T-helper 2 cell (primary cell): Measurements from ENCODE around the gene OR5H1.
"Not testable (repeated sequence)": the region's sequence is repeated elsewhere in the genome, so short reads cannot be mapped to it uniquely, and the experiment has no call there.

Experiments
- DNase-seq, 5 experiments: peaks; one replicate each; pipeline versions ENCODE4 v3.0.0 to v3.0.0-alpha.2; 2012 to 2022
- total RNA-seq, 2 donors: gene quantifications; one replicate each; lab custom pipeline; 2026; lab: John Stamatoyannopoulos, UW

OR5H1 gene
- total RNA-seq = 0 reads per million in 2 donors

DNA sequence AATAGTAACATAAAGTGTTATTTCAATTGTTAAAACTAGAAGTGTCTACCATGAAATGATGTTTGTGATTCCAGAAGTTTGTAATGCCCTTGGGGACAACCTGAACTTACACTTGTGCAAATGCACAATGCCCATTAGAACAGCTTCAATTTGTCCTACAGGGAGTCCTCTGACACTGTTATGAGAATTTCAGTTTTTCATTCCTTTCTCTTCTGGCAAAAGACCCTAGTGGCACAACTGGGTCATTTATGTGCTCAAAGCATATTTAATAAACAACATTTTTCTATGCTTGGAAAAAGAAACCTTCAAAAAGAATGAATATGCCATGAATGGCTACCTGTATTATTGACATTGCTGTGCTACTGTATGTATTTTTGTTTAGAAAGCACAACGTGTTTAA is at the start of gene OR5H1:
TSS of gene OR5H1 (plus strand) at position 301 of the 400 bp plus-strand sequence. CDS start 1,977 bp downstream, outside the sequence.
- no peak for DNase-seq

DNA sequence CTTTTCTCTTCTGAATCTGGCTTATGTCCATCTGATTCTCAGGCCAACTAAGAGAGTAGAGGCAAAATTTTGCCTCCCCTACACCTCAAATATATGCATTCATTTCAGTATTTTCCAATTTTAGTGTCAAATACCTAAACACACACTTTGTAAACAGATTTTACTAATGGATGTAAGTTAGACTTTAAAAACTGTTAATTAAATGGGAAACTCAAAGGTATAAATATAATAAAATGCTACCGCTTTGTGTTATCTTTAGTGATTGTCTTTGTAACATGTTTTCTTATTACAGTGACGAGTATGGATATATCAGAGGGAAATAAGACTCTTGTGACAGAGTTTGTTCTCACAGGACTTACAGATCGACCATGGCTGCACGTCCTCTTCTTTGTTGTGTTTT is 43.6 kb upstream of the OR5H1 start, which contains the start of gene OR5AC2:
TSS of gene OR5AC2 (plus strand) at position 301 of the 400 bp plus-strand sequence. CDS start at position 301, 0 bp downstream.
- DNase-seq = no peak

DNA sequence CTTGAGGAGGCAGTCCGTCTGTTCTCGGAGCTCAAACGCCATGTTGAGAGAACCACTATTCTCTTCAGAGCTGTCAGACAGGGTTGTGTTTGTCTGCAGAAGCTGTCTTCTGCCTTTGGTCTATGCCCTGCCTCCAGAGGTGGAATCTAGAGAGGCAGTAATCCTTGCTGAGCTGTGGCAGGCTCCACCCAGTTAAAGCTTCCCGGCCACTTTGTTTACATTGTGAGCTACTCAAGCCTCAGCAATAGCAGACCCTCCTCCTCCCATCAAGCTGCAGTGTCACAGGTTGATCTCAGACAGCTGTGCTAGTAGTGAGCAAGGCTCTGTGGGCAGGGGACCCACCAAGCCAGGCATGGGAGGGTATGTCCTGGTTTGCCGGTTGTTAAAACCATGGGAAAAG is 34.6 kb upstream of the OR5H1 start:
- DNase-seq = no peak

DNA sequence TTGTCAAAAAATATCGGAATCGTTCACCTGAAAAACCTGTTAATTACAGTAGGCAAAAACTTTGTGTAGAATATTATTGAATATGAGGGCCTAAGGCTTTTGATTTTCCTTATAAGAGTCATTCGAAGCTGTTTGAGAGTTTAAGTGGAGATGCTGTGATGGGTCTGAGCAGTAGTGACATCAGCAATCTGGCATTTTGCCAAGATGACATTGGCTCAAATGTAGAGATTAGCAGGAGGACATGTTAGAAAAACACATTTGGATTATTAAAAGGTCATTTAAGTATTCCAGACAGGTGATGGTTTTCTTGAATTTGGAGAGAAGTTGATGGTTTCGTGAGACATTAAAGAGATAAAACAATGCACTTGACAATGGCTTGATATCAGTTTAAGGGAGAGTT is 30.7 kb upstream of the OR5H1 start:
- no peak for DNase-seq

DNA sequence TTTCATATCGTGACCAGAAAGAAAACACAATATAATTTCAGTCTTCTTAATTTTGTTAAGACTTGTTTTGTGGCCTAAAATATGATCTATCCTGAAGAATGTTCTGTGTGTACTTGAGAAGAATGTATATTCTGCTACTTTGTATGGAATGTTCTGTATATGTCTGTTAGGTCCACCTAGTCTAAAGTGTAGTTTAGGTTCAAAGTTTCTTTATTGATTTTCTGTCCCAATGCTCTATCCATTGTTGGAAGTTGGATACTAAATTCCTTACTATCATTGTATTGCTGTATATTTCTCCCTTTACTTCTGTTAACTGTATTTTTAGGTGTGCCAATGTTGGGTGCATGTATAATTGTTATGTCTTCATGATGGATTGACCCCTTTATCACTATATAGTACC is 22.4 kb upstream of the OR5H1 start:
- no peak for DNase-seq

DNA sequence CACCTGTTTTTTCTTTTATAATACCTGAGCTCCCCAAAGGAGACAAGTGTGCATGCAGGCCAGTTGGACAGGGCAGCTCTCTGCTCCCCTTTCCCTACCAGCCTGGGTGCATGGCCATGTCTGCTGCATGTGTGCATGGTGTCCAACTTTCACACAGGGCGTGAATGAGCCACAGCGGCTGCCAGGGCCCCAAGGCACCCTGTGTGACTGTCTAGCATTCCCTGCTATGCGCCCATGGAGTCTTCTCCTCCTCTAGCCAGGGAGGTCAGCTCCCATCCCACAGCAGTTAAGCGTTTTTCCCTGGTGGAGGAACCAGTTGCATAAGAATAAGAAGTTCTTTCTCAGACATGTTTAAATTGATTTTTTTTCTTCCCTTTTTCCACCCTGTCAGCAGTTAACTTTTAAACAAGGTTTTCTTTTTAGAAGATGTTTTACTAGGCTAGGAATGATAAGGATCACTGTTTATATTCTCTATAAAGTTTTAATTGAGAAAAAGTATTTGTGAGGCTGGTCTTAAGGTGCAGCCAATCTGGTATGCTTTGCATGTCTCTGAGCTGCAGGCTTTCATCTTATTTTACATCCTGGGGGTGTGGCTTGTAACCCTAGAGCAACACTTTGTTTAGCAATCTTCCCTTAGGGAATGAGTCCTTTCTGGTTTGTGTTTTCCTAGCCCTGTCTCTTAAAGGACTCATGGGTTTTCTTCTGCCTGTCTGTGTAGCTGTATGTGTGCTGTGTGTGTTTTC is 20.5 kb upstream of the OR5H1 start:
- no peak for DNase-seq

DNA sequence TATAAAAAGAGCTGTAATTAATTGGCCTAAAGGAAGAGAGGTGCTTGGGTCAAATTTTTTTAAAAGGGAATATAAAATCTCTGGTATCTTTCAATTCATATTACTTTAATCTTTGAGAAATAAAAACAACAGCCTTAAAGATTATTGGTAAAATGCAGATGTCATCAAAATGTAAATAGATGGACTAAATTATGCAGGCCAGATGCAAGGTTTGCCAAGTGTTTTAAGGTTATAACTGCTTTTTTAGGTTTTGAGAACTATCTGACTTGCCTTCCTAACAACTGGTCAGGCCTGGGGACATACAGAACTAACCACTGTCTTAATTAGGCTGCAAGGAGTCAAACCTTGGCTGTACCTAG is 20.0 kb upstream of the OR5H1 start:
- no peak for DNase-seq

DNA sequence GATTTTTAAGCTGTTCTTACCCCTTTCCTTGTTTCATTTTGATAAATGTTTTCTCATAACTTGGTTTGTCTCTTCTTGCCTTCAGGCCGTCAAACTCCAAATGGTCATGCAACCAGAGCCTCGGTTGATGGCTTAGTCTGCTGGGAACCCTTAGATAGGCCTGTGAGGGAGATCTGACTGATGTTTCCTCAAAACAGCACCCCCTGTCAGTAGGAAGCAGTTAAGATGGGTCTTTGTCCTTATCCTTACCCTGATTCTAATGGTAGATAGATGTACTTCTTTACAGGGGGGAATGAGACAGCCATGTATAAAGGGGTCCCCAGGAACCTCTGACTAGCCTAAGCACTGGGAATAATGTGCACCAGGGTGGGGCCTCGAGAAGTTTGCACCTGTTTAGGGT is 16.3 kb upstream of the OR5H1 start:
- DNase-seq = no peak

DNA sequence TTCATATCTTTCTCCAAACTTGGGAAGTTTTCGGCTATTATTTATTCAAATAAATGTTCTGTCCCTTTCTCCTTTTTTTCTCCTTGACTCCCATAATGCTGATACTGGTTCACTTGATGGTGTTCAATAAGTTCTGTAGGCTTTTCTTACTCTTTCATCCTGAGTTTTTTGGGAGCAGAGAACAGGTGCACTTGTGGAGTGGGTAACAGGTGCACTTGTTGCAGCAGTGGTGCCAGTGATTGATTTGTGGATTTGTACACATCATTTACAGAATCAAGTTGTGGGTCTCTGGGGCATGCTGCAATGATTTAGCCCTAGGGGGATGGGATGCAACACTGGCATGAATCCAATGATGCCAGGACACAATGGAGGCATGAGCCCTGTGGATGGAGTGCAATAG is 14.8 kb upstream of the OR5H1 start:
- no peak for DNase-seq

DNA sequence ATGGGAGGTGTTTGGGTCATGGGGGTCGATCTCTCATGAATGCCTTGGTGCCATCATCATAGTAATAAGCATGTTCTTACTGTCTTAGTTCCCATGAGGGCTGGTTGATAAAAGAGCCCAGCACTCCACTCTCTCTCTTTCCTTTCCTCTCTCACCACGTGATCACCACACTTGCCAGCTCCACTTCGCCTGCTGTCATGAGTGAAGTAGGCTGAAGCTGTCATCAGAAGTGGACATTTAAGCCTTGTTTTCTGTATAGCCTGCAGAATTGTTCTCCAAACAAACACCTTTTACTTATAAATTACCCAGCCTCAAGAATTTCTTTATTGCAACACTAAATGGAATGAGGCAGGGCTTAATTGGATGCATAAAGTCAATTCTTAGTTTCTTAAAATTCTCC is 6.1 kb downstream of the OR5H1 start:
- DNase-seq = no peak

DNA sequence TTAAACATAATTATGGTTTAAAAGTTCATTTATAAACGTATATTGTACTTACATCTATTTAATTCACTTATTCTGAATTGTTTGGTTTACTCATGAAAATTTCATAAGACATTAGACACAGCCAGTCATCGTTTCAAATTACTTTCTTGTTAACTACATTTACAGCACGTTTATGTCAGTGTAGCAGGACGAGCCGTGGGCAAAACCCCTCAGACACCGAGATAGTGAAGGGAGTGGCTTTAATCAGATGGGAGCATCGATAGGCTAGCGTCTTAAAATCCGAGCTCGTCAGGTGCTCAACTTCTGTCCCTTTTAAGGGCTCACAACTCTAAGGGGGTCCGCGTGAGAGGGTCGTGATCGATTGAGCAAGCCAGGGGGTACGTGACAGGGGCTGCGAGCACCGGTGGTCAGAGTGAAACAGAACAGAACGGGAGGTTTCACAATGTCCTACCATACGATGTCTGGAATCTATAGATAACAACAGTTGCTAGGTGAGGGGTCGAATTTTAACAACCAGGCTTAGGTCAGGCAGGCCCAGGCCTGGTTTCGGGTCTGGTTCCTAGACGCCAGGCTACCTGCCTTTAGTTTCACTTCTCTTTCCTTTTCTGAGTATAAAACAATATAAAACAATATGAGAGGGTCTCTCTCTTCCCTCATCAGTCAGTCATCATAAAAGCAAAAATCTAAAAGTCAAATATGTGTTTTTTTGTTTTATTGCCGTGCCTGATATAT is 7.5 kb downstream of the OR5H1 start:
- not testable (repeated sequence) for DNase-seq

DNA sequence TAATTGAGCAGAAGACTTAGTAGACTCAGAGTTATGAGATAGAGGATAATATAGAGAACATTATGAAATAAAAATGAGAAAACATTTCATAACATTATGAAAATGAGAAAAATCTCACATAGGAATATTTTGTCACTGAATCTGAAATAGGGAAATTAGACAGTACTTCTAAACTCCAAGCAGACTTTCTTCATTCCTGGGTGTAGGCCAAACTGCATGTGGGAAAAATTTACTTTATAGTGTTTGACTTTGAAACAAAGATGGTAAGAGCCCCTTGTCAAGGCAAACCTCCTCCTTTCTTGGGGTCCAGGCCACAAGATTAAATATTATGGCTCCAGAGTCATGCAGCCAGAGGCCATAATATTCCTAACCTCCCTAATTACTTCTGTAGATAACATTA is 10.0 kb downstream of the OR5H1 start:
- no peak for DNase-seq

DNA sequence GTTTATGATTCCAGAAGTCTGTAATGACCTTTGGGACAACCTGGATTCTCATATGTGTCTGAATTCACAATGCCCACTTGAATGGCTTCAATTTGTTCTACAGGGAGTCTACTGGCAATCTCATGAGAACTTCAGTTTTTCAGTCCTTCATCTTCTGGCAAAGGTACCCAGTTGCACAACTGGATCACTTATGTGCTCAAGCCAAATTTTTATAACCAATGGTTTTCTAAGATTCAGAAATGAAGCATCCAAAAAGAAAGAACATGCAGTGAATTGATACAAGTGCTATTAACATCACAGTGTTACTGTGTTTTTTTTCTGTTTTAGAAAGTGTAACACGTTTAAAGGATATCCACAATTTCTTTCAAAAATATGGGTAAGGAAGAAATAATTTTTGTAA is 16.7 kb downstream of the OR5H1 start, which contains the start of gene OR5H14:
TSS of gene OR5H14 (plus strand) at position 301 of the 400 bp plus-strand sequence. CDS start 1,907 bp downstream, outside the sequence.
- no peak for DNase-seq

DNA sequence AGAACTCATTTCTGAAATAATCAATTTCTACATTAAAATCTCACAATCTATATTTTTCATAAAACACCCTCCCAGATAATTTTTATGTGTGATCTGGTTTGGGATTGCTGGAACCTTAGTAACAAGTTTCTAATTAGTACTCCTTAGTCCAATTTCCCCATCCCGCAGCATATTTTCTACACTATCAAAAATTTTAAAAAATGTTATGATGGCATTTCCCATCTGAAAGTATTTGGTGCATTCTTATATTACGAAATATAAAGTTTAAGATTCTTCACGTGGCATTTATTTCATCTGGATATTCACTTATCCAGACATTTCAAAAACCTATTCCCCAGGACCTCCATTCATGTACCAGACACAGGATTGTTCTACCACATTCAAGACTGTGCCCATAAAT is 18.2 kb downstream of the OR5H1 start:
- no peak for DNase-seq

DNA sequence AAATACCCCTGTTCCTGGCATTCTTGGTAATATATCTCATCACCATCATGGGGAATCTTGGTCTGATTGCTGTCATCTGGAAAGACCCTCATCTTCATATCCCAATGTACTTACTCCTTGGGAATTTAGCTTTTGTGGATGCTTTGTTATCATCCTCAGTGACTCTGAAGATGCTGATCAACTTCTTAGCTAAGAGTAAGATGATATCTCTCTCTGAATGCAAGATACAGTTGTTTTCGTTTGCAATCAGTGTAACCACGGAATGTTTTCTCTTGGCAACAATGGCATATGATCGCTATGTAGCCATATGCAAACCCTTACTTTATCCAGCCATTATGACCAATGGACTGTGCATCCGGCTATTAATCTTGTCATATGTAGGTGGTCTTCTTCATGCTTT is 18.9 kb downstream of the OR5H1 start:
- not testable (repeated sequence) for DNase-seq

DNA sequence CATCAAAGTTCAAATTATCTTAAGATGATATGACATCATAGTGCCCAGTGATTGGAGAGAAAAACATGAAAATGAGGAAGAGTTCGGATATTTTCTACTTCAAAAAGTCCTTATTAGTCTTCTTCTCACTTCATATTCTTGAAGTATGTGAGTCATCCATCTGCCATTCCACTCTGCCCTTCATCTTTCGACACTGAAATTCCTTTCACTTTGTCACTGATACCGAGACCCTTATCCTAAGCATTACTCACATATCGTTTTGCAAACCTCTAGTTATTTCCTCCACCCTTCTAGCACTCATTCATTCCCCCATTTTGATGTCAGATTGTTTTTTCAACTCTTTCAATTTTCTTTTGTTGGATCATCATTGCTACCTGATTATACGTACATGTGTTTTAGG is 20.7 kb downstream of the OR5H1 start:
- no peak for DNase-seq

DNA sequence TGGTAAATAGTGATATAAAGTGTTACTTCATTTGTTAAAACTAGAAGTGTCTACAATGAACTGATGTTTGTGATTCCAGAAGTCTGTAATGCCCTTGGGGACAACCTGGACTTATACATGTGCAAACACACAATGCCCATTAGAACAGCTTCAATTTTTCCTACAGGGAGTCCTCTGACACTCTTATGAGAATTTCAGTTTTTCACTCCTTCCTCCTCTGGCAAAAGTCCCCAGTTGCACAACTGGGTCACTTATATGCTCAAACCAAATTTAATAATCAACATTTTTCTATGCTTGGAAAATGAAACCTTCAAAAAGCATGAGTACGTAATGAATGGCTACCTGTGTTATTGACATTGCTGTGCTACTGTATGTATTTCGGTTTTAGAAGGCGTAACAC is 35.9 kb downstream of the OR5H1 start, which contains the start of gene OR5H15:
TSS of gene OR5H15 (plus strand) at position 301 of the 400 bp plus-strand sequence. CDS start 2,004 bp downstream, outside the sequence.
- DNase-seq = no peak

DNA sequence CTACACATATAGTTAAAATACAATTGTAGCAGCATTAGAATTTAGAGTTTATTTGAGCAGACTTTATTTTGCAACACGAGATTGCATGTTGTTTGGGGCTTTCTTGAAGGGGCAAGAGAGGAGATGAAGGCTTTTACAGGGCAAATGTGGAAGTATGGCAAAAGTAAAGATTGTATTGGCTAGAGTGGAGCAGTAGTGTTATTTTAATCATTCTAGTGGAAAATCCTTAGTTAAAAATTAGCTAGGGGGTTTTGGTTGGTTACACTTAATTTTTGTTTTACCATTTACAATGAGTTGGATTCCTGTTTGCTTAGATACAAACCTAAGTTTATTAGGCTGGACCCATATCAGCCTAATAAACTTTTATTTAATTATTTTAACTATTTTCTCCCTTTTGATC is 40.5 kb downstream of the OR5H1 start:
- DNase-seq = no peak

DNA sequence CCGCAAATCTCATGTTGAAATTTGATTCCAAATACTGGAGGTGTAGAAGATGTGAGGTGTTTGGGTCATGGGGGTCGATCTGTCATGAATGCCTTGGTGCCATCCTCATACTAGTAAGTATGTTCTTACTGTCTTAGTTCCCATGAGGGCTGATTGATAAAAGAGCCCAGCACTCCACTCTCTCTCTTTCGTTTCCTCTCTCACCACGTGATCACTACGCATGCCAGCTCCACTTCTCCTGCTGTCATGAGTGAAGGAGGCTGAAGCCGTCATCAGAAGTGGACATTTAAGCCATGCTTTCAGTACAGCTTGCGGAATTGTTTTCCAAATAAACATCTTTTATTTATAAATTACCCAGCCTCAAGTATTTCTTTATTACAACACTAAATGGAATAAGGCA is 42.1 kb downstream of the OR5H1 start:
- no peak for DNase-seq

DNA sequence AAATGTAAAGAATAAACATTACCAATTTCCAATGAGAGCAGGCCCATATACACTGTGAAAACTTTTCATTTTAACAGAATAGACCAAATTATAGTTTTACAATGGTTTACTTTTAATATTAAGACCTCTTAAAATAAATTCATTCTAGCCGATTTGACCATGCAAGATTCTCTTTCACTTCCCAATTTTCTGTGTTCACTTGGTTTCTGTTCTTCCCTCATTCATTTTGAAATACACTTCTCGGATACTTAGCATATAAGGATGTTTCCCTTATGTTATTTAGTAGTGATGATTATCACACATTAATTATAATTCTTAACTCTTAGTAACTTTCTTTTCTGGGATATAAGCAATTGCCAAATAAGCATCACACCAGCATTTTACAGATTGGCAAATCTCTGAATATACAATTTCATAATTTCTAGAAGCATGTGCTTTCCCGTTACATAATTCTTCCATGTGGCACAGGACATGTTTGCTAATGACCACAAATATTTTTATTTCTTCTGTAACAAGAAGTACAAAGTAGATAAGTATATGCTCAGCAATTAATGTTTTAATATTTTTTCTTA is 49.9 kb downstream of the OR5H1 start:
- no peak for DNase-seq

DNA sequence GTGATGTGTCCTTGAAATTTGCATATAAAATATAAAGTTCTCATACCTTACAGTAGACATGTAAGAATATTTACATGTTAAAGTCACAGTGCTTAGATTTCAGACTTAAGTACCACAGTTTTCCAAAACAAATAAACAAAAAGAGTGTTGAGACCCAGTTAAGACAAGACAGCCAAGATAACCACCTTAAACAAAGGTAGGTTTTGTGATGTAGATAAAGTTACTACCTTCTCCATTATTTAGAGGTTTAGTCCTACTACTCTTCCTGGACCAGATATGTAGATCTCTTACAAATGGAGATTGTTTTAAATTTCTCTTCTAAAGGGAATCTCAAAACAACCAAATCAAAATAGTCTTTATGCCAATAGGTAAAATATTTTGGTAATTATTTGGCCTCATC is 51.7 kb downstream of the OR5H1 start:
- no peak for DNase-seq

DNA sequence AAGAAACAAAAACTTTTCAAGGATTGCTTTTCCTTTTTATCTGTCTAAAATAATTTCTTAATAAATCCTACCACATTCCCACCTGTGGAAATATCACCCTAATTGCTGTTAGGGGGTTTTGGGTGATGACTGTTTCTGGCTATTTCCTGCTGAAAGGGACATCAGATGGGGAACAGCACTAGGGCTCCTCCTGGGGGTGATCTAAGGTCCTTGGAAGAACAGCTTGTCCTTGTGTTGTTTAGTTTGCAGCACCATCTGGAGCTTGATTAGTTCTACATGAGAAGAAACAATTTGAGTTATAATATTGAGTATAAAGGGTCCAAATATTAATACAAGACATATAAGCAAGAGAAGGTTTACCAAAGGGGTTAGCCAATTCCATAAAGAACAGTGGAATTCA is 54.7 kb downstream of the OR5H1 start:
- no peak for DNase-seq
